GM12892 (cell line): ENCODE data around the gene DCUN1D1.

Source experiments
- POLR2A ChIP-seq: IDR thresholded peaks from 2 replicates; pipeline ENCODE4 v1.6.1; 2011; ENCODE audit warnings: low read depth, low read length, control low read depth
- POLR2AphosphoS5 ChIP-seq: IDR thresholded peaks from 2 replicates; pipeline ENCODE4 v1.6.1; 2011; ENCODE audit warnings: low read depth, low read length, control low read depth

DNA sequence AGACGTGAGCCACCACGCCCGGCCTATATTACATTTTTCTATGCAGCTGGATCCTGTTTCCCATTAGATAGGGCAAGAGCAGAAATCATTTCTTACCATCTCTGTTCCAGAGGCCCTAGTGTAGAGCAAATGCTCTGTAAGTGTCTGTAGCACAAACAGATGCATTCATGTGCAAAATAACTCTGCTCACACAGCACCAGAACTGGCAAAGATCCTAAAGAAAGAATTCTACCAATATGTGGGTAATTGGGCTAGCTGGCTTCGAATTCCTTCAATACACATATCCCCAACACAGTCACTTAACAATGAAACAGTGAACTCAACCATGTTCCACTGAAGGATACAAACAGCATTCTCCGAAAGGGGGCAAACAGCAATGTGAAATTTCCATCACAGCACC lies 32.7 kb upstream of the DCUN1D1 start:
- TF ChIP-seq POLR2A (no peak), POLR2AphosphoS5 (no peak)
